Stimulated activated CD4-positive, alpha-beta T cell treated with anti-CD3 and anti-CD28 coated beads, Interleukin-15, amount 100 ng/mL, for 1 hour (primary cell): ENCODE results near the gene ERICH3.

Experiments
- DNase-seq, 2 donors: peaks; one replicate each; pipeline ENCODE4 v3.0.0-alpha.2; 2020; ENCODE audit warnings: low read depth in 1 of 2, low spot score in 1 of 2

Gene ERICH3, protein sequence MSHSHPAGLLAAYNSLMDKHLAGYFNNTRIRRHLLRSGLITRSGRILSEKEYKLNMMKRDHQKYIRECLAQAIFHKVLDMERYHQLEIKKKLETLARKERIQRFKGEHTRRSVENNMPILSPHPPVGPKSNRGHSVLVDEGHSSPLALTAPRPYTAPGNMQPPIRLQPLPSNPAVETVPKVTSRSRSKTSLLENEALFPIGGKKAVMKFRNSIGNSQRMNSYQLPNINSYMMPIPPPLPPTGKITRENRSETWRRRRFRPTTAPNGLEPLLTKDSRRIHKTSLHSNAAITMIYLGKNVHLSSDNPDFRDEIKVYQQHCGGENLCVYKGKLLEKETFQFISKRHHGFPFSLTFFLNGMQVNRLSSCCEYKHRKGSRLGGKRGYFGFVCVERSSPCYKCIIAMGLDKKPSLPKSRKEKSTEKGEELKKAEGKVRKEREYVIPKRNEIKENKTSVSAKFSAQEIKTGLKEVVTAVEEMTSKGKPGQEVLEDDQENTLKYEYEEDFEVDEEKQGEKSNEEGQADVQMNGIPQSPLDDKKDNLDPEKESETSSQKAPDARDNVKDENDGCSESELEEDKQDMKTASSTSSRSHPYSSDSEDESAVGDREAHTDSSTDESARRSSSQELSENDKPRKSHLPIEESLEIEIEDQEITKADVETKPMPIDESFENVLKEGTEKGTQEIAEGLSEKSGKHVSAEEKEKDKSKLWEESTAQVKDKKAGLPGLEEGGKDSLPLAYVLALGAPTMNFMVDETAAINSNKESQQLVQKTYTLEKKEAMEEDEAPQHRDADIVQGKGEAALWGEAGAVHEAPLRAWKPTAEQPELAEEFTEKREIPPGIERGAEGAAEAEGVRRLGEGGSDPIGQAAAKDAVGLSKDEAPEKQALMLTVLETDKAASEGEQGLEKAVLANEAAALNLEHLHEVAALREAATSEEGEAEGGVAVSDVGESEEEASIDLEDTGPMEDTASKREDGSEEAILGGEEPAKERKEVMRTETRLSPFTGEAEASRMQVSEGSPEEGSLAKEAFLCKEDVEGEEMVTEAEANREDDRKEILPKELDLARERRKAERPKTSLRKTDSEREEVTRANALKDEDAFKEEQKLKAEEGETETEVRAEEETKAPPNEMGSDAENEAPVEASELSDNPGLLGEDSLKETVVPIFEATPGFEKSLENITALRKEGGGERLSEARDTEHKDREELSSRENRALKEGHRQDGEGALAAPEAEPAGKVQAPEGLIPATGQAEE (N-terminal part only)

GRCh38 chr1:74673351-74674111 lies at the start of gene ERICH3:
Gene ERICH3, minus strand, starts transcription at chr1:74673792. Its CDS starts 273 bp downstream, at chr1:74673519.
- no peak for DNase-seq

DNA sequence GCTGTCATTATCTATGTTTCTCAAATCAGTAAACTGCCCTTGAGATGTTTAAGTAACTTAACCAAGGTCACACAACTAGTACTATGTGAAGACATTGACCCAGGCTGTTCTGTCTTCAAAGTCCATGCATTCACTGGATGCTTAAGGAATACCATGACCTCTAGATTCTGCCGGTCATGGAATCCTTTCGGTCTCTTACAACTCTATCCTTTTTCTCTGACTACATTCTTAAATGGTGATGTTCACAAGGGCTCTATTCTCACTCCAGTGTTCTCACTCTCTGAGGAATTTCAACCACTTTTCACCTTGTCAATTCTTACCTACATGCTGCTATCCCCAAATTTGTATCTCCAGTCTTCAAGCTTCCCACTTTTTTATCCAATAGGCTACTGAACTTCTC lies 44.0 kb upstream of the ERICH3 start:
- DNase-seq, result no peak

- DNase-seq, result no peak
These were observed 43.2 kb upstream of the ERICH3 start for GRCh38 chr1:74716822-74717221.

- no peak for DNase-seq
These were observed 42.2 kb upstream of the ERICH3 start for GRCh38 chr1:74715806-74716205.

DNA sequence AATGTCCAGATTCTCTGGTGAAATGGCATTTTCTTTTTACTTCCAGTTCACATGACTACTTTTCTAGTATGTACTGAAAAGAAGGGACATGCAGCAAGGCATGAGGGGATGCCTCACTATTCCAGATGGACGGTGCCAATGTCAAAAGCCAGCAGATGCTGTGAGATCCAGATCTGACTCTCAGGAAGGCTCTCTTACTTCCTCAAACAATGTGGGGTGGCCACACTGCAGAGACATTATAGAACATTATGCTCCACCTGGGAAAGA lies 41.6 kb upstream of the ERICH3 start:
- DNase-seq, result no peak

DNA sequence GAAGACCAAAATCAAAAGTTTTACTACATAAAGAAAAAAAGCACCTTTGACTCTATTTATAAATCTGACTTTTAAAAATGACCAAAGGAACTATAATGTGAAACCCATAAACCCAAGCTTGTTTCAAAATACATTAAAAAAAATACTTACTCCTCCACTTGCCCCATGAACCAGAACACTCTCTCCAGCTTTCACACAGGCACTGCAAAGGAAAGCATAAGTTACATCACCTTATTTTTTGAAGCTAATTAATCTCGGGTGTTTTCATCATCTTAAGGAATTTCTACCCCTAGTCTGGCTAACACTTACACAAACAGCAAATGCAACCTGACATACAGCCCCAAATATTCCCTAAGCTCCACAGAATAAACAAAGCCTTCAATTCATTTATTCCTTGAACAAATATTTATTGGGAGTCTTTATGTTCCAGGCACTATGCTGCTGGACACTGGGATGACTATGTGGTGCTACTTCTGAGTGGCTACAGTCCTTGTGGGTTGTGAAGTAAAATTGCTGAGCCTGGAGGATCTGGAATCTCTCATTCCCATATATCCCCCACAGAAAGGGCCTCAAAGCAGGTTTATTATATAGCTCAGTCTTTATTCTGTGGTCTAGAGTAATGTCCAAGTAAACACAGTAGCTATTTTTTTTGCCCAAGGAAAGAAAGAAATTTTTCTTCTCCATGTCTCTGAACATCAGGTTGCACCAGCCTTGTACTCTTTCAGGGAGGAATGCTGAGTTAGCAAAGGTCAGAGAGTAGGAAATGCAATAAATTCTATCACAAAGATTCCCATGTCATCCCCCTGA lies 41.0 kb upstream of the ERICH3 start:
- no peak for DNase-seq

GRCh38 chr1:74713849-74714248 lies 40.3 kb upstream of the ERICH3 start:
- no peak for DNase-seq

GRCh38 chr1:74712881-74713280 lies 39.3 kb upstream of the ERICH3 start:
- no peak for DNase-seq

DNA sequence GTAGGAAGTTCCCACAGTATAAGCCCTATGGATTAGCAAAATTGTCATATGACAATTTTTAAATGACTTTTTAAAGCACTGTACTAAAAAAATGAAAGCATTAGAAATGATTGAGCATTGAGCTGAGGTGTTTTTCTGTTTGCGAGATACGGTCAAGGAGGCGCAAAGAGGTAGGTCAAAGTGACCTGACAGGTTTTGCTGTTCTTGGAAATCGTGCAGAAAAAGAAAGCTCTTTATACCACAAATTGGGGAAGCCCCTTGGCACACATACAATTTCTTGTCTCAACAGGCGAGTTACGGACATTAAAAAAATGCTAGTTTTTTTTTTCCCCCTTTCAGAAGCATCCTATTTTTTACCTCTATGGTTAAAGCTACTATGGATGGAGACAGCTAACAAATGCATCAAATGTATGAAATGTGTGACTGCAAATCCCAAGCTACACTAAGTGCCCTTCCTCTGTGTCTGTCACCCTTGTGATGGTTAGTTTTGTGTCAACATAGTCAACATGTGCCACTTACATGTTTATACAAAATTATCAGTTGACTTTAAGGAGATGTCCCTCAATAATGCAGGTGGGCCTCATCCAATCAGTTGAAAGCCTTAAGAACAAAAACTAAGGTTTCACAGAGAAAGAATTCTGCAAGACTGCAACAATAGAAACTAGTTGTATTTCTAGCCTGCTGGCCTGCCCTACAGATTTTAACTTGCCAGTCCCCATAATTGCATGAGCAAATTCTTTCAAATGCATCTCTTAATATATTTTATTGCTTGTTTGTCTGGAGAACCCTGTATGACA lies 30.0 kb upstream of the ERICH3 start:
- DNase-seq, result no peak

DNA sequence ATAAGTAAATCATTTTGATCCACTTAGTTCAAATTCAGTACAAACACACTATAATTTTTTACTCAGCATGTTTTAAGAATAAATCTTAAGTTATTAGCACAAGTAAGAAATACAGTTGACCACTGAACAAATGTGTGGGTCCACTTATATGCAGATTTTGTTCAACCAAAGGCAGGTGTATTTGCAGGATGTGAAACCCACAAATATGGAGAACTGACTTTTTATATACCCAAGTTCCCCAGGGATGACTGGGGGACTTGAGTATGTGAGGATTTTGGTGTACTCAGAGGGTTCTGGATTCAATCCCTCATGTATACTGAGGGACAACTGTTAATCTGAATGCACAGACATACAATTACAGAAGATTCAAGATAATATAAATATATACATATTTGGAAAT lies 25.7 kb upstream of the ERICH3 start:
- DNase-seq, result no peak

- no peak for DNase-seq
These were observed 24.2 kb upstream of the ERICH3 start for GRCh38 chr1:74697832-74698231.

DNA sequence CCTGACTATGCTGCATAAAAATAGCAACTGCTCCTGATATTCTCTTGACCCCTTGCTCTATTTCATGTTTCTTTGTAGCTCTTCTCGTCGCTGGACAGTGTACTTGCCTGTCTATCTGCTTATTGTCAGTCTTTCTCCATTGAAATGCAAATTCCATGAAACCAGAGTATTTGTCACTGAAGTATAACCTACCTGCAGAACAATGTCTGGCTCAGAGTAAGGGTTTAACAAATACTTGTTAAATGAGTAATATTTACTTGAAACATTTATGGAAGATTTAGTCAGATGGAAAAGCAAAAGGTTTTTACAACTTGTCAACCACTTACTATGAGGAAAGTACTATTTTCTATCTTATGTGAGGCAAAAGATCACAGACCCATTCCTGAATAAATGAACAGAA lies 19.9 kb upstream of the ERICH3 start:
- no peak for DNase-seq

DNA sequence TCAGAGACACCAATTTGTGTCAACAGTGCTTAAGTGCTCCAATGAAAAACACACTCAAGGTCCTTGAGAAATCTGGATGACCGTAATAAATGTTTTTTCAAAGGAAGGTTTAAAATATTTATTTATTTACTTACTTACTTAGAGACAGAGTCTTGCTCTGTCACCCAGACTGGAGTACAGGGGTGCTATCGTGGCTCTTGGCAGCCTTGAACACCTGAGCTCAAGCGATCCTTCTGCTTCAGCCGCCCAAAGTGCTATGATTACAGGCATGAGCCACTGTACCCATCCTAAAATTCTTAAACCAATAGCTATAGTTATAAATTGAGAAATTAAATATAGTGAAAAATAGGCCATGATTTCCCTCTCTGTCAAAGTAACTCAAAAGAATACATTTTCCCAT lies 17.3 kb upstream of the ERICH3 start:
- DNase-seq, result no peak

DNA sequence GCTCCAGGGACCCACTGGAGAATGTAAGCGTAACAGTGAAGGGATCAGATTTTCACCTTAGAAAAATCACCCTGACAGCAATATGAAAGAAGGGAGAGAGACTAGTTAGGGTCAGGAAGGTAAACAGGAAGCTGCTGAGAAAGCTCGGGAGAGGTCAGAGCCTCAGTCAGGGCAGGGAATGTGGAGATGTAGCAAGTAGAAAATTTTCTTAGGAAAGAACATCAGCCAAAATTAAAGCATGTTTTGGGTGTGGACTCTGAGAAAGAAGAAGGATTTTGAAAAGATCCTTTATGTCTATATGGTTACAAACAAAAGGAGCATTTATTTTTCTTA lies 16.7 kb upstream of the ERICH3 start:
- DNase-seq, result no peak

DNA sequence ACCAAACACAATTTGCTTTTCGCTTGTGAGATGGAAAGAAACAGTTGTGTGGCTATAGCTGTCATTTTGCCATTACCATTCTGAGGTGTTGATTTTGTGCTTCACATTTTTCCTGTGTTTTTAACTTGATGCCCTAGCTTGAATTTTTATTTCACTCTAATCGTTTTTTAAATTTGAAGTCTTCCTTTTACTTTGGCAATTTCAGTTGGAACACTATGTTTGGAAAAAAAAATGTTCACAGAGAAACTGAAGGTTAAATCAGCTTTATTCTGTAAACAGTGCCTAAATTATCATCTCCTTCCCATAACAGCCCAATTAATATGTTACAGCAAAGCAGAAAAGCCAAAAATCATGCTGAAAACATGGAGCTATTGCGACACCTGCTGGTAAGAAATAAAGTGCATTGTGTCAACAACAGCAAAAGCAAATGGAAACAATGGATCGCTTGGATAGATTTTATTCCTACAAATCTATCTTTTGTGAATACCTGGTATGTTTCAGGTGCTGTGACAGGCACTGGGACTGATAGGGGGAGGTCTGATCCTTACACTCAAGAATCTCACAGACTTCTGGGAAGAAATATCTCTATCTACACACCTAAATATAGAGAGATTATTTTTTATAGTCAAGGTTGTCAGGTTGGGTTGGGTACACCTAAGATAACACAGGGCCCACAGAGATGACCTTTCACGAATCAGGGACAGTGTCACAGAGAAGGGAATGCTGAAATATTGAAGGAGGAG lies 16.2 kb upstream of the ERICH3 start:
- DNase-seq, result no peak

DNA sequence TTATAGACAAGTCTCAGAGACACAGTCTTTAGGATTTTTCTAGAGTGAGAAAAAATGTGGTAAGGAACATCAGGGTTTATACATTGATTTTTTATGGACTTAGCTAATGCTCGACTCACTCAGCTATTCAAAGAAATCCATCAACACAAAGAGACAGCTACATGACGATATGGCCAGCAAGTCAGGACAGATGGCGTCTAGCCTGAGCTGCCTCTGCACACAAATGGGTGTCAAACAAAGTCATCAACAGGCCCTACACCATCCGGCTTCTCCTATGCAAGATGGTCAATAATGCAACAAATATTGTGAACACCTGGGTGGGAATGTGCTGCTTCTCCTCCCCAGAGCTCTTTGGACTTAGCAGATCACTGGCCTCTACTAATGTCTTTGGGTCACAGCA lies 13.3 kb upstream of the ERICH3 start:
- DNase-seq, result no peak

DNA sequence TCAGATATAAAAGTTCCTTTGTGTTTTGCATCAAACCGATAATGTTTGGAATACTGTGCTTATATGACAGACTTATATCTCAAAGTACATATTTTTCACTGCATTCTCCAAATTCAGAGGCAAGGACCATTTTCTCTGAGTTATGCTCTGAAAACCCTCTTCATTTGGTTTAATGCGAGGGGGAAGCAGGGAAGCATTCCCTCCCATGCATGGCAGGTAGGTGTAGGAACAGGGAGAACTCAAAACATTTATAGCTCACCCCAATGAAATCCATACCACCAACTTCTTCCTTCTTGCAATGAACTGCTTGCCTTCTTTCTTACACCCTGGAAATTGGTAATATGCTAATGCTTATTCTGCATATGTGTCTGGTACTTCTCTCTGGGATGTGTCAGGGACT lies 10.7 kb upstream of the ERICH3 start:
- no peak for DNase-seq

DNA sequence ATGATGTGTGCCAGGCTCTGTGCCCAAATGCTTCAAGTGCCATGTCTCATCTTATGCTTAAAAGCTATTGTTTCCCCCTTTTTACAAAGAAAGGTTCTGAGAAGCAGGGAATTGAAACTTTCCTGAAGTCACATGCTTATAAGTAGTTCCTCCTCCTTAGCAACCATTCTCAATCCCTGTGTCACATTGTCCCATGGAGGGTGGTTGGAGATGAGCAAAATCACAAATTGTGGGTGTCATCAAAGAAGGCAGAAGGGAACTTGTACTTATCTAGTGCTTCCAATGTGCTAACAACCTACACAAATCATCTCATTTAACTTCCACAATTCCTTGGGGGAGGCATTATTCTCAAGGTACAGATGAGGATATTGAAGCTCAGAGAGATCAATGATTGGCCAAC lies 10.1 kb upstream of the ERICH3 start:
- no peak for DNase-seq

DNA sequence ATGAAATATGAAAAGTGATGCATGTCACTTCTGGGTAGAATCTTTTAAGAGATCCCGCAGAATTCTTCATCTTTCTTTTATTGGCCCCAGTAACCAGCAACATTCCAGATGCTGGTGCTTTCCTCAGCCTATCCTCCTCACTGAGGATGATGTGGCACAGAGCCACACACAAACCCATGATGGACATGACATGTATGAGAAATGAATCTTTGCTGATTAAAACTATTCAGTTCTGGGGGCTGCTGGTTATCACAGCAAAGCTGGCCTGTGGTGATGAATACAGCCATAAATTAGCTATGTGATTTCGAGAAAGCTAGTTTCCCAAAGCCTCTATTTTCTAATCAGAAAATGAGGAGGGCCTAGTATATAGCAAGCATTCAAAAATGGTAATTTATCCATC lies 8.3 kb upstream of the ERICH3 start:
- no peak for DNase-seq
